ENCODE results near the gene SBF2. TPM values are rescaled to one million over a fixed set of nuclear protein-coding genes. Genes with fewer than 3 reads are reported as not detected.

Gene SBF2
- polyA plus RNA-seq, 1 donor from 2014 or later: 53.4 TPM

DNA sequence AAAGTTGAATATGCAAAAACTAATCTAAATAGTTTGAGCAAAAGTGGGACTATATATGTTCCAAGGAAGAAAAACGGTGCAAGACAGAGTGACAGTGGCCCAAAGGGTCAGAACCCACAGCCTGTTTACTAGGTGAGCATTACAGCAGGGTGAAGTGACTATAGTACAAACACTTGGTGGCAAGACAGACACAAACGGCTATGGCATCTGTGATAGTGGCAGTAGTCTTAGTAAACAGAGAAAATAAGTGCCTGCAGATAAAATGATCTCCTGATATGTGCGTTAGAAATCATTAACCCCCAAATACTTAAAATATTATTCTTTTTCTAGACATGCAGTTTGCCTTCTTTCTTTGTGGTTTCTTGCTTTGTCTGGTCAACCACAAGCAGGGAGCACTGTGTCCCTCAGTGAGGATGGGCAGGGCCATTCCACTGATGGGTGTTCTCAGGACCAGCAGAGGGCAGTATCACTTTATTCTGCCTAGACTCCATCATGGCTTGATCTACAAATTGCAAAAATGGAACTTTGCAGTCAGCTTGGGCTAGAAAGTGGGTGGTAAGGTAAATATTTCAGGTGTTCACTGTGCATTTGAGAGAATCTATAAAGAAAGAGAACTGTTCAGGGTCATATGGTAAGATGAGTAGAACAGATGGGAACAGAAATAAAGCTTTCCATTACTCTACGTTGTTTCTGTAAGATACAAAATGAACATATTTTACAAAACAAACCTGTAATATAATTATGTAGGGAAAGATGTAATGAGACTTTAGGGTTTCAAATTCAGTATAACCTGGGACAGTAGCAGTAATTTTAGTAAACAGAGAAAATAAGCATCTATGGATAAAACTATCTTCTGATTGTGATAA lies 431.9 kb downstream of the SBF2 start:
- H3K4me2 ChIP-seq (ENCODE audit: low read length): no peak overlapping the region
- no peak overlapping the region for H3K9ac ChIP-seq (ENCODE audit: low read length)
- H3F3A ChIP-seq (ENCODE audit: insufficient read depth, low read length, poor library complexity, severe bottlenecking): no peaks in the 10 kb centered on the region
- H3K4me3 ChIP-seq (ENCODE audit: low read length): no peak overlapping the region
- TF ChIP-seq RAD21 (conservative IDR thresholded peaks at IDR 0.05) (peak; percentile 32), EZH2 (IDR thresholded peaks at IDR 0.05; ENCODE audit: borderline replicate concordance, insufficient read depth, low read length, poor library complexity, severe bottlenecking) (no peak), MXI1 (conservative IDR thresholded peaks at IDR 0.05; ENCODE audit: poor library complexity, severe bottlenecking) (no peak), TAF1 (IDR thresholded peaks at IDR 0.05; ENCODE audit: low read depth) (no peak), SMC3 (conservative IDR thresholded peaks at IDR 0.05; ENCODE audit: poor library complexity) (peak; percentile 41), POLR2AphosphoS5 (IDR thresholded peaks at IDR 0.05) (no peak)
- TF ChIP-seq, protein P1, sequence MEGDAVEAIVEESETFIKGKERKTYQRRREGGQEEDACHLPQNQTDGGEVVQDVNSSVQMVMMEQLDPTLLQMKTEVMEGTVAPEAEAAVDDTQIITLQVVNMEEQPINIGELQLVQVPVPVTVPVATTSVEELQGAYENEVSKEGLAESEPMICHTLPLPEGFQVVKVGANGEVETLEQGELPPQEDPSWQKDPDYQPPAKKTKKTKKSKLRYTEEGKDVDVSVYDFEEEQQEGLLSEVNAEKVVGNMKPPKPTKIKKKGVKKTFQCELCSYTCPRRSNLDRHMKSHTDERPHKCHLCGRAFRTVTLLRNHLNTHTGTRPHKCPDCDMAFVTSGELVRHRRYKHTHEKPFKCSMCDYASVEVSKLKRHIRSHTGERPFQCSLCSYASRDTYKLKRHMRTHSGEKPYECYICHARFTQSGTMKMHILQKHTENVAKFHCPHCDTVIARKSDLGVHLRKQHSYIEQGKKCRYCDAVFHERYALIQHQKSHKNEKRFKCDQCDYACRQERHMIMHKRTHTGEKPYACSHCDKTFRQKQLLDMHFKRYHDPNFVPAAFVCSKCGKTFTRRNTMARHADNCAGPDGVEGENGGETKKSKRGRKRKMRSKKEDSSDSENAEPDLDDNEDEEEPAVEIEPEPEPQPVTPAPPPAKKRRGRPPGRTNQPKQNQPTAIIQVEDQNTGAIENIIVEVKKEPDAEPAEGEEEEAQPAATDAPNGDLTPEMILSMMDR (IDR thresholded peaks at IDR 0.05; ENCODE audit: poor library complexity, severe bottlenecking): peak; percentile 41
- H3K9me3 ChIP-seq (ENCODE audit: low read length): no peaks in the 10 kb centered on the region
- H2AFZ ChIP-seq (ENCODE audit: low read depth, low read length): no peak overlapping the region
- no peaks in the 10 kb centered on the region for H3K36me3 ChIP-seq (ENCODE audit: insufficient read depth, low read length)
- no peaks in the 10 kb centered on the region for H4K20me1 ChIP-seq (ENCODE audit: insufficient read depth)
- no peaks in the 10 kb centered on the region for H3K9me2 ChIP-seq (ENCODE audit: insufficient read depth, low read length)
- no peak overlapping the region for H3K27ac ChIP-seq (ENCODE audit: low read length)
- no peaks in the 10 kb centered on the region for H3K79me2 ChIP-seq (replicated peaks; ENCODE audit: insufficient read depth, low read length)
- no peaks in the 10 kb centered on the region for H3K27me3 ChIP-seq (ENCODE audit: insufficient read depth, low read depth, low read length)

DNA sequence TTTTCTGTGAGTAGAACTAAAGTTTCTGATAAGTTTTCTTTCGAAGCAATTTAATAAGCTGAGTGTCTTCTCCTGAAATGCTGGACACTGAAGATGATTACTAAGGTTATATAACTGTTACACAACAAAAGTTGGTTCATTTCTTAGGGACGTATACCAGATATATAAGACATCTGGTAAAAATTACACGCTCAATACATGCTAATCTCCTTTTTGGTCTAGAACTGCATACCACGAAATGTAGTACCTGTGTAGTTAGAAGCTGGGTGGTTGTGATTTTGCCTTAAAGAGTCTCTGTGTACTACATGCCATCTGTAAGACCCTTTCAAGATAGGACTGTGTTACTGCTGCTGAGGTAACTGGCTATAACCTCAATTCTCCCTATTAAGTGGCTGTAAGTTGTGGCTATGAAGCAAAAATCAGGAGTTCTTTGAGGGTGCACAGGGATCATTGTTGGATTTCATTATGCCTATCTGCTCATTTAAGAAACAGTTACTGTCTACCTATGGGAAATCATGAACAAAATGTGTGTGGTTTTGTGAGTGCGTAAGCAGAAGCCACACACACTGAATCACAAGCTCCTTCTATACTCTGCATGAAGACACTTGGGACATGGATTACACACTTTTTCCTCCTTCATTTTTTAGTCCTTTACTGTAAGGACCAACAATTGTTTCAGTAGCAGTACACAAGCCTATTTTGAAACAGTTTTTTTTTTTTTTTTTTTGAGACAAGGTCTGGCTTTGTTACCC lies 434.3 kb downstream of the SBF2 start:
- Histone ChIP-seq H2AFZ (ENCODE audit: low read depth, low read length) (no peak overlapping the region), H3K36me3 (ENCODE audit: insufficient read depth, low read length) (peaks cover 9% of the 10 kb centered on the region), H3F3A (ENCODE audit: insufficient read depth, low read length, poor library complexity, severe bottlenecking) (no peaks in the 10 kb centered on the region), H3K9me3 (ENCODE audit: low read length) (no peaks in the 10 kb centered on the region), H4K20me1 (ENCODE audit: insufficient read depth) (no peaks in the 10 kb centered on the region), H3K4me2 (ENCODE audit: low read length) (no peak overlapping the region), H3K27me3 (ENCODE audit: insufficient read depth, low read depth, low read length) (no peaks in the 10 kb centered on the region), H3K4me3 (ENCODE audit: low read length) (no peak overlapping the region), H3K79me2 (replicated peaks; ENCODE audit: insufficient read depth, low read length) (no peaks in the 10 kb centered on the region), H3K9ac (ENCODE audit: low read length) (no peak overlapping the region), H3K9me2 (ENCODE audit: insufficient read depth, low read length) (no peaks in the 10 kb centered on the region), H3K27ac (ENCODE audit: low read length) (no peak overlapping the region)
- TF ChIP-seq, protein P1 (IDR thresholded peaks at IDR 0.05; ENCODE audit: poor library complexity, severe bottlenecking): no peak
- TF ChIP-seq EZH2 (IDR thresholded peaks at IDR 0.05; ENCODE audit: borderline replicate concordance, insufficient read depth, low read length, poor library complexity, severe bottlenecking) (no peak), TAF1 (IDR thresholded peaks at IDR 0.05; ENCODE audit: low read depth) (no peak), POLR2AphosphoS5 (IDR thresholded peaks at IDR 0.05) (no peak), MXI1 (conservative IDR thresholded peaks at IDR 0.05; ENCODE audit: poor library complexity, severe bottlenecking) (no peak), EP300 (conservative IDR thresholded peaks at IDR 0.05; ENCODE audit: poor library complexity, severe bottlenecking) (no peak), SMC3 (conservative IDR thresholded peaks at IDR 0.05; ENCODE audit: poor library complexity) (no peak), RAD21 (conservative IDR thresholded peaks at IDR 0.05) (no peak)
- TF ChIP-seq, protein P2, sequence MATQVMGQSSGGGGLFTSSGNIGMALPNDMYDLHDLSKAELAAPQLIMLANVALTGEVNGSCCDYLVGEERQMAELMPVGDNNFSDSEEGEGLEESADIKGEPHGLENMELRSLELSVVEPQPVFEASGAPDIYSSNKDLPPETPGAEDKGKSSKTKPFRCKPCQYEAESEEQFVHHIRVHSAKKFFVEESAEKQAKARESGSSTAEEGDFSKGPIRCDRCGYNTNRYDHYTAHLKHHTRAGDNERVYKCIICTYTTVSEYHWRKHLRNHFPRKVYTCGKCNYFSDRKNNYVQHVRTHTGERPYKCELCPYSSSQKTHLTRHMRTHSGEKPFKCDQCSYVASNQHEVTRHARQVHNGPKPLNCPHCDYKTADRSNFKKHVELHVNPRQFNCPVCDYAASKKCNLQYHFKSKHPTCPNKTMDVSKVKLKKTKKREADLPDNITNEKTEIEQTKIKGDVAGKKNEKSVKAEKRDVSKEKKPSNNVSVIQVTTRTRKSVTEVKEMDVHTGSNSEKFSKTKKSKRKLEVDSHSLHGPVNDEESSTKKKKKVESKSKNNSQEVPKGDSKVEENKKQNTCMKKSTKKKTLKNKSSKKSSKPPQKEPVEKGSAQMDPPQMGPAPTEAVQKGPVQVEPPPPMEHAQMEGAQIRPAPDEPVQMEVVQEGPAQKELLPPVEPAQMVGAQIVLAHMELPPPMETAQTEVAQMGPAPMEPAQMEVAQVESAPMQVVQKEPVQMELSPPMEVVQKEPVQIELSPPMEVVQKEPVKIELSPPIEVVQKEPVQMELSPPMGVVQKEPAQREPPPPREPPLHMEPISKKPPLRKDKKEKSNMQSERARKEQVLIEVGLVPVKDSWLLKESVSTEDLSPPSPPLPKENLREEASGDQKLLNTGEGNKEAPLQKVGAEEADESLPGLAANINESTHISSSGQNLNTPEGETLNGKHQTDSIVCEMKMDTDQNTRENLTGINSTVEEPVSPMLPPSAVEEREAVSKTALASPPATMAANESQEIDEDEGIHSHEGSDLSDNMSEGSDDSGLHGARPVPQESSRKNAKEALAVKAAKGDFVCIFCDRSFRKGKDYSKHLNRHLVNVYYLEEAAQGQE (IDR thresholded peaks at IDR 0.05; ENCODE audit: borderline replicate concordance): no peak
